Liver (tissue), 9 donors: ENCODE measurements around the gene GABRA1. TPM values are rescaled to one million over a fixed set of nuclear protein-coding genes. Genes with fewer than 3 reads are reported as not detected.

ENCODE experiments used
- DNase-seq: peaks from one replicate; pipeline ENCODE4 v3.0.0-alpha.2; 2017; ENCODE audit warnings: low spot score
- H3K27ac ChIP-seq, 2 donors: one replicate each; pipeline ENCODE4 v1.7.0; 2013; ENCODE audit warnings: inconsistent platforms in 2 of 2, low read length in 2 of 2, control low read depth in 1 of 2, low read depth in 1 of 2, mild to moderate bottlenecking in 1 of 2
- H3K27me3 ChIP-seq, 4 donors: one replicate each; pipeline versions ENCODE4 v1.6.1 to v1.7.0; 2013; ENCODE audit warnings: low read length in 3 of 4, inconsistent platforms in 1 of 4, mild to moderate bottlenecking in 1 of 4, moderate library complexity in 1 of 4; ENCODE audit not compliant: control insufficient read depth in 4 of 4, insufficient read depth in 4 of 4
- H3K36me3 ChIP-seq, 4 donors: one replicate each; pipeline versions ENCODE4 v1.6.1 to v1.7.0; 2013; ENCODE audit warnings: low read length in 3 of 4, mild to moderate bottlenecking in 3 of 4, low read depth in 1 of 4, moderate library complexity in 1 of 4; ENCODE audit not compliant: control insufficient read depth in 4 of 4, insufficient read depth in 3 of 4
- H3K4me1 ChIP-seq, 4 donors: one replicate each; pipeline versions ENCODE4 v1.6.1 to v1.7.0; 2013; ENCODE audit warnings: low read length in 3 of 4, mild to moderate bottlenecking in 3 of 4, moderate library complexity in 1 of 4; ENCODE audit not compliant: control insufficient read depth in 4 of 4, insufficient read depth in 4 of 4
- H3K4me3 ChIP-seq, 3 donors: one replicate each; pipeline versions ENCODE4 v1.6.1 to v1.7.0; 2013; ENCODE audit warnings: low read length in 3 of 3, control low read depth in 1 of 3, low read depth in 1 of 3, mild to moderate bottlenecking in 1 of 3
- H3K9ac ChIP-seq, 2 donors: one replicate each; pipeline ENCODE4 v1.7.0; 2013; ENCODE audit warnings: low read length in 2 of 2, mild to moderate bottlenecking in 2 of 2, moderate library complexity in 2 of 2, control low read depth in 1 of 2, low read depth in 1 of 2
- H3K9me3 ChIP-seq, 4 donors: one replicate each; pipeline versions ENCODE4 v1.6.1 to v1.7.0; 2013; ENCODE audit warnings: low read length in 3 of 4; ENCODE audit not compliant: control insufficient read depth in 4 of 4
- EGR1 ChIP-seq, 2 donors: IDR thresholded peaks; 2 replicates each; pipeline ENCODE4 v1.6.1; 2016 to 2018; ENCODE audit warnings: antibody characterized with exemption in 2 of 2, low read depth in 2 of 2
- FOXA2 ChIP-seq: IDR thresholded peaks from 2 replicates; pipeline ENCODE4 v1.6.1; 2016; ENCODE audit warnings: antibody characterized with exemption
- HNF4A ChIP-seq, 2 donors: conservative IDR thresholded peaks; 2 replicates each; pipeline ENCODE4 v1.6.1; 2016; ENCODE audit warnings: antibody characterized with exemption in 2 of 2, mild to moderate bottlenecking in 2 of 2
- HNF4G ChIP-seq: IDR thresholded peaks from 2 replicates; pipeline ENCODE4 v1.6.1; 2016; ENCODE audit warnings: antibody characterized with exemption
- MAX ChIP-seq: IDR thresholded peaks from 2 replicates; pipeline ENCODE4 v1.6.1; 2016; ENCODE audit warnings: antibody characterized with exemption
- NR2F2 ChIP-seq: IDR thresholded peaks from 2 replicates; pipeline ENCODE4 v1.6.1; 2016; ENCODE audit warnings: antibody characterized with exemption
- RXRA ChIP-seq, 2 donors: IDR thresholded peaks; 2 replicates each; pipeline ENCODE4 v1.6.1; 2017 to 2018; ENCODE audit warnings: antibody characterized with exemption in 2 of 2, mild to moderate bottlenecking in 1 of 2
- SP1 ChIP-seq: IDR thresholded peaks from 2 replicates; pipeline ENCODE4 v1.6.1; 2018; ENCODE audit warnings: antibody characterized with exemption, mild to moderate bottlenecking
- TAF1 ChIP-seq: conservative IDR thresholded peaks from 2 replicates; pipeline ENCODE4 v1.6.1; 2016; ENCODE audit warnings: antibody characterized with exemption, mild to moderate bottlenecking
- WGBS: extraction: QIAGEN DNeasy Blood & Tissue Kit; methylation state at CpG from one replicate; pipeline ENCODE4 v1.1.7; 2013; 5-methylcytosine and 5-hydroxymethylcytosine counted together
- polyA plus RNA-seq, 2 donors: library from polyadenylated mRNA; stranded (reverse) in 1 of 2; unstranded in 1 of 2; fragments of 200-250 nt in 1 of 2; fragments of >200 nt in 1 of 2; fragmentation: Nextera tagmentation in 1 of 2; extraction: Ambion mirVana in 1 of 2; gene quantifications; one replicate each; pipeline versions ENCODE4 v1.2.1 to v1.2.3, GENCODE V29; 2013 to 2015
- total RNA-seq, 2 donors: library from RNA; depleted of rRNA; stranded (reverse); fragments of >200 nt; gene quantifications; one replicate each; pipeline ENCODE4 v1.2.3, GENCODE V29; 2014
- TF ChIP-seq, protein P1 (sequence below): IDR thresholded peaks from 2 replicates; pipeline ENCODE4 v1.6.1; 2016; ENCODE audit warnings: antibody characterized with exemption
- TF ChIP-seq, protein P2 (sequence below): fragments of 150-350 bp; IDR thresholded peaks from 2 replicates; pipeline ENCODE4 v1.5.1; 2017; ENCODE audit warnings: improper control_type of control experiment, low read depth, low read length; ENCODE audit not compliant: missing input control
- TF ChIP-seq, protein P3 (sequence below): IDR thresholded peaks from 2 replicates; pipeline ENCODE4 v1.6.1; 2016; ENCODE audit warnings: antibody characterized with exemption, mild to moderate bottlenecking
- TF ChIP-seq, protein P4 (sequence below): IDR thresholded peaks from 2 replicates; pipeline ENCODE4 v1.6.1; 2016; ENCODE audit warnings: antibody characterized with exemption
- donor health status: healthy.
- donor health status: healthy.
- donor health status: healthy.
- donor health status: healthy.
- donor health status: healthy.

The GABRA1 gene
- not detected for total RNA-seq
- polyA plus RNA-seq: not detected

DNA sequence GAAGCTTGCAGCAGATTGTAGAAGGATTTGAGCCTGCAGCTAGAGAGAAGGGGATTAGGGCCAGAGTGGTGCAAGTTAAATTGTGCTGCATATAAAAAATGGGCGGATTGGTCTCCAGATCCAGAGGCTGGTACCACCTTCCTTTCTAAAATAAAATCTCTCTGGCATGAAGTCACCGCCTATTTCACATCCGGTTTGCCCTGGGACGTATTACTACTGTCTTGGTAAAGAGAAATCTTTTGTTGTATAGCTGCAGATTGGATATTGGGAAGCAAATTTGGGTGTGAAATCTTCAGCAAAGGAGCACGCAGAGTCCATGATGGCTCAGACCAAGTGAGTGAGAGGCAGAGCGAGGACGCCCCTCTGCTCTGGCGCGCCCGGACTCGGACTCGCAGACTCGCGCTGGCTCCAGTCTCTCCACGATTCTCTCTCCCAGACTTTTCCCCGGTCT, at the start of gene GABRA1:
TSS of gene GABRA1 (plus strand) at position 180 of the 451 bp plus-strand sequence. CDS start 2,691 bp downstream, outside the sequence.
- Histone ChIP-seq H3K27me3 (peaks cover 0 to 3% (median 1%) of the 10 kb centered on the region in 4 donors), H3K4me1 (peaks cover 0 to 6% (median 1%) of the 10 kb centered on the region in 4 donors), H3K36me3 (no peaks in the 10 kb centered on the region), H3K4me3 (no peak within 1 kb of the TSS), H3K9ac (no peak within 1 kb of the TSS), H3K27ac (no peak within 1 kb of the TSS), H3K9me3 (no peaks in the 10 kb centered on the region)
- WGBS: 4% methylated on average over 16 of the region's 16 CpGs
- DNase-seq: no peak
- TF ChIP-seq RXRA (IDR thresholded peaks at IDR 0.05): no peak

- WGBS: 49% methylated on average over 3 of the region's 3 CpGs
- H3K27me3 ChIP-seq: no peaks in the 10 kb centered on the region
- no peak for DNase-seq
- H3K9me3 ChIP-seq: no peaks in the 10 kb centered on the region
- H3K36me3 ChIP-seq: no peaks in the 10 kb centered on the region
- no peak overlapping the region for H3K9ac ChIP-seq
- no peak overlapping the region for H3K4me3 ChIP-seq
- TF ChIP-seq, protein P1, sequence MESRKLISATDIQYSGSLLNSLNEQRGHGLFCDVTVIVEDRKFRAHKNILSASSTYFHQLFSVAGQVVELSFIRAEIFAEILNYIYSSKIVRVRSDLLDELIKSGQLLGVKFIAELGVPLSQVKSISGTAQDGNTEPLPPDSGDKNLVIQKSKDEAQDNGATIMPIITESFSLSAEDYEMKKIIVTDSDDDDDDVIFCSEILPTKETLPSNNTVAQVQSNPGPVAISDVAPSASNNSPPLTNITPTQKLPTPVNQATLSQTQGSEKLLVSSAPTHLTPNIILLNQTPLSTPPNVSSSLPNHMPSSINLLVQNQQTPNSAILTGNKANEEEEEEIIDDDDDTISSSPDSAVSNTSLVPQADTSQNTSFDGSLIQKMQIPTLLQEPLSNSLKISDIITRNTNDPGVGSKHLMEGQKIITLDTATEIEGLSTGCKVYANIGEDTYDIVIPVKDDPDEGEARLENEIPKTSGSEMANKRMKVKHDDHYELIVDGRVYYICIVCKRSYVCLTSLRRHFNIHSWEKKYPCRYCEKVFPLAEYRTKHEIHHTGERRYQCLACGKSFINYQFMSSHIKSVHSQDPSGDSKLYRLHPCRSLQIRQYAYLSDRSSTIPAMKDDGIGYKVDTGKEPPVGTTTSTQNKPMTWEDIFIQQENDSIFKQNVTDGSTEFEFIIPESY: no peak
- TF ChIP-seq HNF4A (conservative IDR thresholded peaks at IDR 0.05) (no peak), FOXA2 (no peak), TAF1 (no peak), EGR1 (IDR thresholded peaks at IDR 0.05; ENCODE audit: low read depth in 2 of 2) (no peak), RXRA (IDR thresholded peaks at IDR 0.05) (no peak), MAX (no peak), NR2F2 (no peak)
- TF ChIP-seq, protein P2, sequence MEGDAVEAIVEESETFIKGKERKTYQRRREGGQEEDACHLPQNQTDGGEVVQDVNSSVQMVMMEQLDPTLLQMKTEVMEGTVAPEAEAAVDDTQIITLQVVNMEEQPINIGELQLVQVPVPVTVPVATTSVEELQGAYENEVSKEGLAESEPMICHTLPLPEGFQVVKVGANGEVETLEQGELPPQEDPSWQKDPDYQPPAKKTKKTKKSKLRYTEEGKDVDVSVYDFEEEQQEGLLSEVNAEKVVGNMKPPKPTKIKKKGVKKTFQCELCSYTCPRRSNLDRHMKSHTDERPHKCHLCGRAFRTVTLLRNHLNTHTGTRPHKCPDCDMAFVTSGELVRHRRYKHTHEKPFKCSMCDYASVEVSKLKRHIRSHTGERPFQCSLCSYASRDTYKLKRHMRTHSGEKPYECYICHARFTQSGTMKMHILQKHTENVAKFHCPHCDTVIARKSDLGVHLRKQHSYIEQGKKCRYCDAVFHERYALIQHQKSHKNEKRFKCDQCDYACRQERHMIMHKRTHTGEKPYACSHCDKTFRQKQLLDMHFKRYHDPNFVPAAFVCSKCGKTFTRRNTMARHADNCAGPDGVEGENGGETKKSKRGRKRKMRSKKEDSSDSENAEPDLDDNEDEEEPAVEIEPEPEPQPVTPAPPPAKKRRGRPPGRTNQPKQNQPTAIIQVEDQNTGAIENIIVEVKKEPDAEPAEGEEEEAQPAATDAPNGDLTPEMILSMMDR: no peak
- H3K27ac ChIP-seq: no peak overlapping the region
- H3K4me1 ChIP-seq: no peaks in the 10 kb centered on the region
These were observed 48.6 kb upstream of the GABRA1 start for GRCh38 chr5:161799316-161799715.

DNA sequence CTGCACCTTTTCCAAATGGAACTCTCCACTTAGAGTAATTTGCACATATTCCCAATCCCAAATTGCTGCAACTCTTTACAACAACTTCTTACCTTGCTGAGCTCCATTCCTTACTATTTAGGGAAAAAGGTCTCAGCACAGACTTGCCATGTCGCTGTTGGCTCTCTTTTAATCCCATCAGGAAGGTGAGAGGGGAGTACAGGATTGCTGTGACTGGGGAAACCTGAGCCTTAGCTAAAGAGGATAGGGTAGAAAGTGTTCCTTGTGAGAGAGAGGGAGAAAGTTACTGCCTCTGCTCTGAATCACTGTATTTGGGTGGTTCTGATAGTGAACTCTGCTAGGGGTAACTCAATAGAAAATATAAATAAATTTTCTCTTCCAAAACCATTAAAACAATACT, 43.7 kb upstream of the GABRA1 start:
- Histone ChIP-seq H3K9ac (no peak overlapping the region), H3K4me3 (no peak overlapping the region), H3K27ac (no peak overlapping the region), H3K27me3 (peaks cover 0 to 3% (median 0%) of the 10 kb centered on the region in 4 donors), H3K9me3 (no peaks in the 10 kb centered on the region), H3K4me1 (no peaks in the 10 kb centered on the region), H3K36me3 (no peaks in the 10 kb centered on the region)
- TF ChIP-seq SP1 (no peak), HNF4A (conservative IDR thresholded peaks at IDR 0.05) (no peak), MAX (no peak), EGR1 (IDR thresholded peaks at IDR 0.05; ENCODE audit: low read depth in 2 of 2) (no peak), HNF4G (no peak), FOXA2 (no peak), RXRA (IDR thresholded peaks at IDR 0.05) (no peak), NR2F2 (no peak)
- TF ChIP-seq, protein P1: no peak
- TF ChIP-seq, protein P3, sequence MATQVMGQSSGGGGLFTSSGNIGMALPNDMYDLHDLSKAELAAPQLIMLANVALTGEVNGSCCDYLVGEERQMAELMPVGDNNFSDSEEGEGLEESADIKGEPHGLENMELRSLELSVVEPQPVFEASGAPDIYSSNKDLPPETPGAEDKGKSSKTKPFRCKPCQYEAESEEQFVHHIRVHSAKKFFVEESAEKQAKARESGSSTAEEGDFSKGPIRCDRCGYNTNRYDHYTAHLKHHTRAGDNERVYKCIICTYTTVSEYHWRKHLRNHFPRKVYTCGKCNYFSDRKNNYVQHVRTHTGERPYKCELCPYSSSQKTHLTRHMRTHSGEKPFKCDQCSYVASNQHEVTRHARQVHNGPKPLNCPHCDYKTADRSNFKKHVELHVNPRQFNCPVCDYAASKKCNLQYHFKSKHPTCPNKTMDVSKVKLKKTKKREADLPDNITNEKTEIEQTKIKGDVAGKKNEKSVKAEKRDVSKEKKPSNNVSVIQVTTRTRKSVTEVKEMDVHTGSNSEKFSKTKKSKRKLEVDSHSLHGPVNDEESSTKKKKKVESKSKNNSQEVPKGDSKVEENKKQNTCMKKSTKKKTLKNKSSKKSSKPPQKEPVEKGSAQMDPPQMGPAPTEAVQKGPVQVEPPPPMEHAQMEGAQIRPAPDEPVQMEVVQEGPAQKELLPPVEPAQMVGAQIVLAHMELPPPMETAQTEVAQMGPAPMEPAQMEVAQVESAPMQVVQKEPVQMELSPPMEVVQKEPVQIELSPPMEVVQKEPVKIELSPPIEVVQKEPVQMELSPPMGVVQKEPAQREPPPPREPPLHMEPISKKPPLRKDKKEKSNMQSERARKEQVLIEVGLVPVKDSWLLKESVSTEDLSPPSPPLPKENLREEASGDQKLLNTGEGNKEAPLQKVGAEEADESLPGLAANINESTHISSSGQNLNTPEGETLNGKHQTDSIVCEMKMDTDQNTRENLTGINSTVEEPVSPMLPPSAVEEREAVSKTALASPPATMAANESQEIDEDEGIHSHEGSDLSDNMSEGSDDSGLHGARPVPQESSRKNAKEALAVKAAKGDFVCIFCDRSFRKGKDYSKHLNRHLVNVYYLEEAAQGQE: no peak
- TF ChIP-seq, protein P2: no peak
- TF ChIP-seq, protein P4, sequence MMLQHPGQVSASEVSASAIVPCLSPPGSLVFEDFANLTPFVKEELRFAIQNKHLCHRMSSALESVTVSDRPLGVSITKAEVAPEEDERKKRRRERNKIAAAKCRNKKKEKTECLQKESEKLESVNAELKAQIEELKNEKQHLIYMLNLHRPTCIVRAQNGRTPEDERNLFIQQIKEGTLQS: no peak
- WGBS: 5% methylated on average over 1 of the region's 1 CpG
- no peak for DNase-seq
